GM19351 (cell line): ENCODE data around the gene EGF.
"Not testable (repeated sequence)": the region's sequence is repeated elsewhere in the genome, so short reads cannot be mapped to it uniquely, and the experiment has no call there.

Source experiments
- ATAC-seq: cut with Tn5 transposase; IDR thresholded peaks from one replicate; pipeline ENCODE4 v1.9.1; 2021; ENCODE audit warnings: mild to moderate bottlenecking, moderate library complexity; ENCODE audit not compliant: unreplicated experiment

EGF gene

DNA sequence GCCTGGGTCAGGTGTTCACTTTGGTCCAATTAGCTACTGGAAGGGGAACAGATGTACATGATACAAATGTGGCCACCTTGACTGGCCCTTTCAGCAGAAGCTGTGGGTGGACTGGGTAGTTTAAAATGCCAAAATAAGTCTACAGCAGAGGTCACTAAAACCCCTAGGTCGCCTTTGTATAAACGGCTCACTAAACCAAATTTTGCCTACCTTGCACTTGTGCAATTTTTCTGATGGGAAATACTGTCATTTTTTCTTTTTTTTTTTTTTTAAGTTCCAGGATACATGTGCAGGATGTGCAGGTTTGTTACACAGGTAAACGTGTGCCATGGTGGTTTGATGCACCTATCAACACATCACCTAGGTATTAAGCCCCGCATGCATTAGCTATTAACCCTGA, 109.8 kb downstream of the EGF start:
- ATAC-seq = no peak

DNA sequence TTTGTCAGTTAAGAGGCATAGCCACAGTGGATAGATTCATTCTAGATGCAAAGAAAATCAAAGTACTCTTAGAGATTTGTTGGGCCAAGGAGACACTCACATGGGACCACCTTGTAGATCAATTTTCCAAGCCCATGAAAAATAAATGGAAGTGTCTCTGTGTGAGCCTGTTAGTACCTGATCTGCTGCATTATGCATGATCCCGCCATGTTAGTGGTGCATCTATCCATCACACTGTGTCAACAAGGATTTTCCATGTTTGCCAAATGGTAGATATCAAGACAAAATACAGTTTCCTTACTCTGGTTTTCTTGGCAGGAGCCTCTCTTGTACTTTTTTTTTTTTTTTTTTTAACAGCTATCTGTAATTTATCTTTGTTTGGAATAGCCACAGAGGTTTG, 112.4 kb downstream of the EGF start:
- no peak for ATAC-seq

DNA sequence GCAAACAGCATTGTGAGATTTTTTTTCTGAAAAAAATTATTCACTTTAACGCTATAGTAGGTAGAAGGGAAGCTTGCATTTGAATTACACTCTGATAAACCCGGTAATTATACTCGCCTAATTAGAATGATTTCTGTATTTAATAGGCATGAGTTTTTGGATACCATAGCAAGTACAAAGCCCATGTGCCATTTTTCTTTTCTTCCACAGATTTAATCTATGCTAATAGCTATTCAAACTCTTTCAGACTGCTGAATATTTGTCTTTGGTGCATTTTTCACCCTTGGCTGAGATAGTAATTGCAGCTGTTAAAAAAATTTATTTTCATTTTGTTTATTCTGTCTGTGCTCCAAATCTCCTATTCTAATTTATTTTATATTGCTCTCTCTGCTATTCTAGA, 113.0 kb downstream of the EGF start:
- no peak for ATAC-seq

DNA sequence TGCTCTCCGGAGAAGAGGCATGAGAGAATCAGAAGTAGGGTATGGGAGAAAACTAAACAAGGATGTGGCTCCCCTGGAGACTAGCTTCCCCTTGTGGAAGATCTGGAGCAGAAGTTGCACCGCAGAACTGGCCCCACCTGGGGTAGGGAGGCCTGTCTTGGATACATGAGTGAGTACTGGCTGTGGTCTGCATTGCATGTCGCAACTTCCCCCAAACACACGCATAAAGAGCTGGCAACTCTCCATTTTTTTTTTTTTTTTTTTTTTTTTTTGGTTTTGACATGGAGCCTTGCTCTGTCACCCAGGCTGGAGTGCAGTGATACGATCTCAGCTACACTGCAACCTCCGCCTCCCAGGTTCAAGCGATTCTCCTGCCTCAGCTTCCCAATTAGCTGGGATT, 119.9 kb downstream of the EGF start:
- ATAC-seq = no peak

DNA sequence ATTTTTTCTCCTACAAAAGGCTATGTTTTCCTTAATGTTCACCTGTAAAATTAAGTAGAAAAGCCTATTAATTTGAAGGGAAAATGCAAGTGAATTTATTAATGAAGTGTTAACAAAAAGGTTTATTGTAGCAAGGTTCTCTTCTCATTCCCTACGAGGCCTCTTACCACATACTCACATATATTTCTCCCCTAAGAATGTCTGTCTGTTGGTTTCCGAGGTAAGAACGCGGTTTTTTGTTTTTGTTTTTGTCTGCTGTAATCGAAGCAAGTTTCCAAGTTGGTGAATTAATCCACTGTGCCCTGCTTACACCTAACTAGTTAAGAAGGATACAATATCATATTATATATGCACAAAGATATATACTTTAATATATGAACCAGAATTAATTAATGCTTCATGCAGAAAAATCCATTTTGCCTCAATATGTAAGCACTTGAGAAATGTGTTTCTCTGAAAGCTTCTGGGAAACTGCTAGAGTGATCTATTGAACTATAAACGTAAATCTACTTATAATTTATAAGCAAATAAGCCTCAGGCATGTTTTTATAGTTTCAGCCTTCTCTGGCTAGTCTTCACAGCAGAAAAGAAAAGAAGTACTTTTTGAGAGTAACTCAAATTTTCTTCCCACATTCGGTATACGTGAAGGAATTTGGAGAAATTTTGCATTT, 120.8 kb downstream of the EGF start:
- no peak for ATAC-seq

DNA sequence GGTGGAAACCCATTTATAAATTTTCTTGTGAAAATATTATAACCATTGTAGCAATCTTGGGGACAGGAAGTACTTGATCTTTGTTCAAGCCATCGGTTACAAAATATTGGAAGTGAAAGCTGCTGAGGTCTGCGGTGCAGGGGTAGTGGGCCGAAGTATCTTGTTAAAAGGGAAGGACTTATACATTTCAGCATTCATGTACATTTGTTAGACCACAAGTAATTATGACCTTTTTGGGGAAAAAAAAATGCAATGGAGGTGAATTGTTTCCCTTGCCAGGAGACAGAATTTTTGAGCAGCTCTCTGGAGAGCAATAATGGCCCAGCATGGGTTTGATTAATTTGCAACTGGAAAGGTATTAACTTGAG, 121.3 kb downstream of the EGF start:
- ATAC-seq = peak; percentile 99

DNA sequence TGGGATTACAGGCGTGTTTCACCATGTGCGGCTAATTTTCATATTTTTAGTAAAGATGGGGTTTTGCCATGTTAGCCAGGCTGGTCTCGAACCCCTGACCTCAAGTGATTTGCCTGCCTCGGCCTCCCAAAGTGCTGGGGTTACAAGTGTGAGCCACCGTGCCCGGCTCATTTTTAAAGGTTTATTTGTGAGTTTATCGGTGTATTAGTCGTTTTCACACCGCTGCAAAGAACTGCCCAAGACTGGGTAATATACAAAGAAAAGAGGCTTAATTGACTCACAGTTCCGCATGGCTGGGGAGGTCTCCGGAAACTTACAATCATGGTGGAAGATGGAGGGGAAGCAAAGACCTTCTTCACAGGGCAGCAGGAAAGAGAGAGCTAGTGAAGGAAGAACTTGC, 126.5 kb downstream of the EGF start:
- ATAC-seq = not testable (repeated sequence)

DNA sequence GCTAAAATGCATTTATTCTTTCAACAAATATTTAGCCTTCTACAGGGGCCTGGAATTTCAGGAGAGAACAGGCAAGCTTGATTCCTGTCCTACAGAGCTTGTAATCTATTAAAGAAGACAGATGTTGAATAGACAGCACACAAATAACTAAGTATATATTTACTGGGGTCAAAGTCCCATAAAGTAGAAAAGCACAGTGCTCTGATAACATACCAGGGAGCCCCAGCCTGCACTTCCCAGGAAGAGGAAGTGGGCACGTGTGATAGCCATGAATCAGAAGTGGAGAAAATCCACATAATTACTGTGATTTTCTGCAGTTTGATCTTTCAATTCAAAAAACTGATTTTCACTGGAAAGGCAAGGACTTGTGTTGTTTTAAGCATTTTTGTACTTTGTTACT, 129.1 kb downstream of the EGF start:
- no peak for ATAC-seq

DNA sequence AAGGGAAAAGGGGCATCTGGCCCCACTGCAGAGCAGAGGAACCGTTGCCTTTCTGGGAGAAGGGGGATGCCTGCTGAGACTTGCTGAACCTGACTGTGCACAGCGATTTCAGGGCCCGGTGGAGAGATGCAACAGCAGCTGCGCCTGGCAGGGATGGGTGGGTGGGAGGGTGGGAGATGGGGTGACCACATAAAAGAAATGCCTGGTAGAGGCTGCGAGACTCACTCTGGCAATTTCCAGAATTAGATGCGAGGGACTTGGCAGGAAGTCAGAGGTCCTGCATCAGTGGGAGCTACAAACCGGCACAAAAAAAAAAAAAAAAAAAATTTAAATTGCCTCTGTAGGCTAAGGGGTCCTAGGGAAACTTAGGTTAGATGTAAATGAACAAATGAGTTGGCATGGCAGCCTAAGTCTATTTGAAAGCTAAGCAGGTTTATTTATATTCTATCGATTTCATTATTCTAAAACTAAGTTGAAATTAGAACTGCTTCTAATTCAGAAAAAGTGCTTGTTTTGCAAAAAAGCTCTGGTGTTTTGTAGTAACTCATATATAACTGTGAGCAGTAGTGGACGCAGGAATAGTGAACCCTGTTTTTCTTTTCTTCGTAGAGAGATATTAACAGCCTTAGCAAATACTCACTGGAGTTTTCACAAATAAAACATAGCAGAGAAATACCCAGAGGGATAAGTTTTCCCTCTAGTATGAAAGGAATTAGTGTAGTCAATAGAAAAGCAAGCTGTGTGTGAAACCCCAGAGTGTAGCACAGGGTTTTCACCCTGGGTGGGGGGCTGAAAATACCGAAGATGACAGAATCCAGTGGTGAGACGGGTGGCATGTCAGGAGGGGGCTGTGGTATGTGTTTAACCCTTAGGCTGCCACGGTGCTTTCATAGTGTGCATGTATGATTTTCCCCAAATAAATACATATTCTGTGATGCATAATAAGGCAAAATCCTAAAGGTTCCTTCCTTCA, 130.1 kb downstream of the EGF start:
- no peak for ATAC-seq

DNA sequence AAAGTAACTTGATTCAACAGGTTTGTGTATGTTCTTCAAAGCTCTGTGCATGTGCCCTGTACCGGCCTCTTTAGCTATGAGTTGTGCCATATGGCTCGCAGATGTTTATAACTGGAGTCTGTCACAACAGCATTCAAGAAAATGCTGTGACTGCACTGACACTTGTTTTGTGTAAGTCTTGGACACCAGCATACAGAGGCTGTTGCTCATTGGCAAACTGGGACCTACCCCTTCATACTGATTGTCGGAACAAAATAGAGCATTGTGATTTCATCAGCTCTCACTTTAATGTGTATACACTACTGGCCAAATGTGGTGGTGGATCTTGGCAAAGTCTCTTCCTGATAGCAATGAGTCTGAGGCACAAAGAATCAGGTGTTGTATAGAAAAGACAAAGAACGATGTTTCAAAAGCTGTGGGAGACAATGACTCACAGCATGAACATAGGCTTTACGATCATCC, 133.9 kb downstream of the EGF start:
- ATAC-seq = no peak

DNA sequence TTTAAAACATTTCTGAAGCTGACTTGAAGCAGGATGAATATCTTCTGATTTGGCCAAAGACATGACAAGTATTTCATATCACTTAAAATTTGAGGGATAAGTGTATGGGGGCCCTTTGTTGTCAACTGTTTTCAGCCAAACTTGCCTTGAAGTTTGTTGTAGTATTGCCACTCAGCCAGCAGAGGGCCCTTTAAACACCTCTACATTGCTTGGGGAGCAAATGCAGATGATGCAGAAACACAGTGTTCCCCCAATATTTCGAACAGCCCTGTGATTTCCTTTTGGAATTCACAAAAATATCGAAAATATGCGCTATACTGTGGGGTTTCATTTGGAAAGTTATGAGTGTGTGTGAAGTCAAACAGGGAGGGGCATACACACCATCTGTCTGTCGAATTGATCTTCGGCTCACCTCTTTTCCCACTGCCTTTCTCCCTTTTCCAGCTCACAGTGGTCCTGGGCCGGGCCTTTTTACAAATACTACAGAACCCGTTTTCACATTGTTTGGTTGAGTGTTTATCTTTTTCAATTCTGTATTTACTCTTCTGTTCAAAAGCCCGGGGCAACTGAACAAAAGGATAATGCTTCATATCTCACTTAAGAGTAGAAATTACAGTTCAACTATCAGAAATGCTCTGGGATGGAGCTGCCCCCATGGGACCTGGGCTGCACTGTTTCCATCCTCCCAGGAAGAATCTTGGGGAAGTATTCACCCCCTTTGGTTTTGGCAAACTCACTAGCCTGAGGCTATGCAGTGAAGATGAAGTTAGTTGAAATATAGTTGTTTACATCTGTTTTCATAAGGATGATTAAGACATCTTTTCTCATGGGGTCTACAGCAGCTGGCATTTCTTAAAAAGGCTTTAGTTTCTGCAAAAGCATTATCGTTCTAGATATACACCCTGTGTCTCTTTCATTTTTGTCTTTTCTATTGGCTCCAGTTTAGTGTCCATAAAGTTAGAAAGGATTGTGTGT, 137.6 kb downstream of the EGF start:
- peak; percentile 76 for ATAC-seq

DNA sequence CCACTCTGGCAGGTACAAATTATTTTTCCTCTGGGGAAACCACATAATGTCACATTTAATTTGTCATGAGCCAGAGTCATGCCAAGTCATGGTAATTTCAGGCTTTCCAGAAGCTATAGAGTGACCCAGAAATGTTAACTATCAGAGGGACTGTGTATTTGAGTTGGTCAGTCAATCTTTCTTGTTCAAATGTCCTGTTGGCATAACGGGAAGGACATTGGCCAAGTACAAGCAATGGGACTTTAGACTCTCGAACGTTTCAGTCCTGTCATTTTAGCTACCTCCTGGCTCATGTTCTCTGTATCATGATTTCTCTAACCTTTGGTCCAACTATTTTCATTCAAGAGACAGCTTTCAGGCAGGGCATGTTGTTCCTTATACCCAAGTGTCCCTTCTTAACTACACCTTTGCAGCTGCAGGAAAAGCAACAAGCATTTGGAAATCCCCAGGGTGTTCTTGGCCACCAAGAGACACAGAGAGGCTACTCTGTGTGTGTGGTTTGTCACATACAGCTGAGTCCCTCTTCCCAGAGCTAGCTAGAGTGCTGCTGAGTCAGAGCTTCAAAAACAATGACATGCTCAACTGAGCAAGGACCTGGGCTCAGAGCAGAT, 142.6 kb downstream of the EGF start:
- ATAC-seq = peak; percentile 69

DNA sequence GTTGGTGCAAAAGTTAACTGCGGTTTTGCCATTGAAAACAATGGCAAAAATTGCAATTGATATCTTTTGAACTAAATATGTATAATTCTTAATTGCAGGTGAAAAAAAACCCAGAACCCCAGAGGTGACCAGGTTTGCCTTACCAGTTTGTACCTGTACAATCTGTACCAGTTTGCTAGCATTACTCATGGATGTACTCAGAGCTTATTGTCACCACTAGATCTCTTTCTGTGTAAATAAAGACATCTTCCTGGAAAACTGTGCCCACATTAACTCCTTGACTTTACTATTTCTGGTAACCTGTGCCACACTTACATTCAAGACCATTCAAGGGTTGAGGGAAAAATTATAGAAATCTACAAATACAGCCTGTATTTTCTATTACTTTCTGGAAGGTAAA, 146.0 kb downstream of the EGF start:
- no peak for ATAC-seq

DNA sequence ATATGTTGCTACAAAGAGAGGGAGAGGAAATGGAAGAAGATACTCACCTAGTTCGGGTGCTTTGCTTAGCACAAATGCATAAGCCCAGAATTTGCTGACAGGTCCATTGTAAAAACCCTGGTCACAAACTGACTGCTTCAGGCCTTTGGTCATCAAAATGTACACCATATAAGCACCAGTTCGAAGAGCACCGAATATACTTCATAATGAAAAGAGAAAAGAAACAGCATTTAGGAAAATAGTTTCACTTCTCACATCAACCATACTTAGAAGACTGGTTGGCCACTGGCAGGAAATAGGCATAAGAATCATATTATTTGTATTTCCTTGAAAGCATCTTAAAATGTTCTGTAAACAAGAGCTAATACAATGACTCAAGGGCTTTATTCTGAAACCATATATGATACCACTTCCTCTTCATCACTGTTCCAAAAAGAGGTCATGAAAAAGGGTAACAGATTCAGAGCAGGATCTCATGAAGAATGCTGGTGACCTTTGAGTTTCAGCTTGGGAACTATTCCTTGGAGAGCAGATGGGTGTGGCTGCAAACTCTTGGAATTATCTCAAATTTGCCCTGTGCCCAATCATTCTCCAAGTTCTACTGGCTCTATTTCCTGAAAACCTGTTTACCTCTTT, 147.0 kb downstream of the EGF start:
- peak; percentile 89 for ATAC-seq

DNA sequence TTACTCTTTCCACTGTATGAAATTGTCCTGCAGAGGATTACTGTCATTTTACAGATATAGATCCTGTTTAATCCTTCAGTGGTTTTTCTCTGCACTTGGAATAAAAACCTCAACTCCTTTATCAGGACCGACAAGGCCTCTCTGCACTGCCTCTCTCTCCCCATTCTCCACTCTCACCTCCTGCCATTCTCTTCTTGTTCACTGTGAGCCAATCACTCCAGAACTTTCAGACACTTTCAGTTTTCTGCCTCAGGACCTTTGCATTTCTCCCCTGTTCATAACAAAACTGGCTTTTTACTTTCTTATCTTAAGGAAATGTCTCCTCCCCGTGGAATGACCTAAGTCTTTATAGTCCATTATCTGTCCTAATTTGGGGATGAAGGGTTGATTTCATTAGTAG, 148.4 kb downstream of the EGF start:
- no peak for ATAC-seq
